Measurements from ENCODE around the gene GPC6. TPM values are rescaled to one million over a fixed set of nuclear protein-coding genes. Genes with fewer than 3 reads are reported as not detected.

The GPC6 gene
- total RNA-seq, 1 experiment from 2014 or later, result 0.22 TPM

DNA sequence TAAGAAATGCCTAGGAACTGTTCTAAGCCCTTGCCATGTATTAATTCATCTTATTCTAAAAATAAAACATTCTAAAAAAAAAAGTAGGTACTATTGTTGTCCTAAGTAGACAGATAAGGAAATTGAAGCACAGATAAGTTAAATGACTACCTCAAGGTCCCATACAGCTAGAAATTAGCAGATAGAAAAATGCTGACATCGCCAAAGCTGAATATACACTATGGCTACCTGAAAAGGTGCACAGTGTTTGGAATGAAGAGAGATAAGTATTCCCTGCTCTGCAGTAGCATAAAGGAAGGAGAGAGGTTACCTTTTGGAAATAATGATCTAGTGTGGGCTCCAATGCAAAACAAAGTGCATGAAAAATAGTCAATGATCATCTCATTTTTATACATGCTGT lies 1187.5 kb downstream of the GPC6 start:
- Histone ChIP-seq H3K9me3 (ENCODE audit: control insufficient read depth in 1 of 2, insufficient read depth in 1 of 2, low read depth in 1 of 2, low read length in 2 of 2) (no peaks in the 10 kb centered on the region), H3K4me1 (ENCODE audit: control insufficient read depth in 1 of 2, insufficient read depth in 2 of 2, low read length in 2 of 2) (no peaks in the 10 kb centered on the region), H3K4me3 (replicated peaks in 1 of 2; ENCODE audit: low read depth in 1 of 2, low read length in 2 of 2) (no peak overlapping the region), H3K9ac (ENCODE audit: low read length) (no peak overlapping the region), H3K79me2 (ENCODE audit: insufficient read depth, low read length) (no peaks in the 10 kb centered on the region), H2AFZ (ENCODE audit: low read depth, low read length, poor library complexity, severe bottlenecking) (no peak overlapping the region), H3K27me3 (ENCODE audit: insufficient read depth, low read length) (0 out of 2 replicates have a peak, but pooled peaks cover 7% of the 10 kb centered on the region), H4K20me1 (ENCODE audit: insufficient read depth) (no peaks in the 10 kb centered on the region), H3K4me2 (ENCODE audit: low read length) (no peak overlapping the region), H3K36me3 (ENCODE audit: control insufficient read depth in 1 of 2, insufficient read depth in 2 of 2, low read length in 2 of 2) (no peaks in the 10 kb centered on the region), H3K27ac (ENCODE audit: low read depth, low read length) (no peak overlapping the region), H3K9me2 (ENCODE audit: insufficient read depth) (no peaks in the 10 kb centered on the region)
- RAD21 ChIA-PET (ENCODE audit: low non-redundant PET in 1 of 2, low total read pairs in 2 of 2, uncharacterized antibody in 2 of 2, unreplicated experiment in 2 of 2), result no interaction called here
- intact Hi-C loops (cut with micrococcal nuclease), result no loop called here
- no peak for DNase-seq (ENCODE audit: low read depth, low spot score)
- no TSS peak for BruUV-seq (replicated peaks)
- TF ChIP-seq, protein P1, sequence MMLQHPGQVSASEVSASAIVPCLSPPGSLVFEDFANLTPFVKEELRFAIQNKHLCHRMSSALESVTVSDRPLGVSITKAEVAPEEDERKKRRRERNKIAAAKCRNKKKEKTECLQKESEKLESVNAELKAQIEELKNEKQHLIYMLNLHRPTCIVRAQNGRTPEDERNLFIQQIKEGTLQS (IDR thresholded peaks at IDR 0.05), result no peak
- TF ChIP-seq JUND (IDR thresholded peaks at IDR 0.05) (no peak), CEBPB (IDR thresholded peaks at IDR 0.05; ENCODE audit: low read depth) (no peak), ZFX (IDR thresholded peaks at IDR 0.05) (no peak), POLR2A (IDR thresholded peaks at IDR 0.05; ENCODE audit: borderline replicate concordance, extremely low read depth, insufficient read depth, insufficient read length) (no peak), SIN3A (IDR thresholded peaks at IDR 0.05; ENCODE audit: low read depth) (no peak), EZH2 (IDR thresholded peaks at IDR 0.05) (no peak), ELF1 (IDR thresholded peaks at IDR 0.05; ENCODE audit: borderline replicate concordance, low read depth) (no peak), REST (IDR thresholded peaks at IDR 0.05; ENCODE audit: low read depth) (no peak), POLR2AphosphoS5 (IDR thresholded peaks at IDR 0.05; ENCODE audit: low read depth, low read length) (no peak), SP1 (IDR thresholded peaks at IDR 0.05; ENCODE audit: low read depth) (no peak), RAD21 (IDR thresholded peaks at IDR 0.05; ENCODE audit: low read depth) (no peak), YY1 (IDR thresholded peaks at IDR 0.05; ENCODE audit: extremely low read depth, insufficient replicate concordance, low read depth, low read length) (no peak), FOSL1 (IDR thresholded peaks at IDR 0.05; ENCODE audit: low read depth) (no peak), EZH2phosphoT487 (IDR thresholded peaks at IDR 0.05; ENCODE audit: borderline replicate concordance) (no peak)
- TF ChIP-seq, protein P2, sequence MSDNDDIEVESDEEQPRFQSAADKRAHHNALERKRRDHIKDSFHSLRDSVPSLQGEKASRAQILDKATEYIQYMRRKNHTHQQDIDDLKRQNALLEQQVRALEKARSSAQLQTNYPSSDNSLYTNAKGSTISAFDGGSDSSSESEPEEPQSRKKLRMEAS (IDR thresholded peaks at IDR 0.05), result no peak
- POLR2A ChIA-PET, result no interaction called here
- ATAC-seq, result no peak
- CTCF ChIA-PET, result no interaction called here
